Epithelial cell of proximal tubule (primary cell): Measurements from ENCODE around the gene ZC3HAV1L. TPM values are rescaled to one million over a fixed set of nuclear protein-coding genes. Genes with fewer than 3 reads are reported as not detected.

Source experiments
- DNase-seq: peaks from one replicate; pipeline ENCODE4 v3.0.0-alpha.2; 2011; ENCODE audit warnings: low read depth
- H3K4me3 ChIP-seq: 2 replicates; pipeline ENCODE4 v1.5.1; 2011; ENCODE audit warnings: low read depth, mild to moderate bottlenecking, low read length
- CTCF ChIP-seq: conservative IDR thresholded peaks from 2 replicates; pipeline ENCODE4 v1.5.1; 2012; ENCODE audit warnings: low read depth, mild to moderate bottlenecking, low read length
- total RNA-seq: library from RNA; depleted of rRNA; stranded (reverse); fragments of >200 nt; gene quantifications from 2 replicates; pipeline ENCODE4 v1.2.3, GENCODE V29; 2015

ZC3HAV1L gene
- total RNA-seq, 1 donor from 2014 or later, result 39.3 TPM

GRCh38 chr7:139022286-139022685, 13.6 kb downstream of the ZC3HAV1L start:
- DNase-seq, result no peak
- H3K4me3 ChIP-seq, result no peak overlapping the region
- TF ChIP-seq CTCF, result no peak

GRCh38 chr7:139018910-139019309, 16.9 kb downstream of the ZC3HAV1L start:
- no peak for TF ChIP-seq CTCF
- no peak for DNase-seq
- H3K4me3 ChIP-seq, result no peak overlapping the region

GRCh38 chr7:139016931-139017511, 18.8 kb downstream of the ZC3HAV1L start:
- H3K4me3 ChIP-seq, result no peak overlapping the region
- peak; percentile 78 for TF ChIP-seq CTCF
- no peak for DNase-seq

- H3K4me3 ChIP-seq, result no peak overlapping the region
- no peak for DNase-seq
- no peak for TF ChIP-seq CTCF
Measured at GRCh38 chr7:139011373-139011772, 24.5 kb downstream of the ZC3HAV1L start.

- DNase-seq, result no peak
- no peak for TF ChIP-seq CTCF
- H3K4me3 ChIP-seq, result no peak overlapping the region
Measured at GRCh38 chr7:139004321-139005090, 31.3 kb downstream of the ZC3HAV1L start.

- TF ChIP-seq CTCF, result no peak
- no peak overlapping the region for H3K4me3 ChIP-seq
- no peak for DNase-seq
Measured at GRCh38 chr7:138999414-138999813, 36.4 kb downstream of the ZC3HAV1L start.

- no peak overlapping the region for H3K4me3 ChIP-seq
- no peak for DNase-seq
- TF ChIP-seq CTCF, result no peak
Measured at GRCh38 chr7:138992052-138992531, 43.8 kb downstream of the ZC3HAV1L start.
